Hematopoietic multipotent progenitor cell (in vitro differentiated cells): Measurements from ENCODE around the gene WASL. TPM values are rescaled to one million over a fixed set of nuclear protein-coding genes. Genes with fewer than 3 reads are reported as not detected.

ENCODE experiments used
- DNase-seq, 3 donors: peaks; one replicate each; pipeline ENCODE4 v3.0.0-alpha.2; 2011 to 2015; ENCODE audit warnings: low read depth in 2 of 3, low spot score in 2 of 3
- total RNA-seq: library from RNA; depleted of rRNA; stranded (reverse); fragments of >200 nt; gene quantifications from one replicate; pipeline ENCODE4 v1.2.3, GENCODE V29; 2012

WASL gene
- total RNA-seq, 1 donor: 5.1 TPM

- no peak for DNase-seq
These were observed 85.6 kb downstream of the WASL start for GRCh38 chr7:123663200-123663599.

GRCh38 chr7:123662755-123663154, 86.0 kb downstream of the WASL start:
- no peak for DNase-seq

GRCh38 chr7:123662293-123662692, 86.5 kb downstream of the WASL start:
- DNase-seq: no peak

- DNase-seq: no peak
These were observed 87.0 kb downstream of the WASL start for GRCh38 chr7:123661765-123662164.

GRCh38 chr7:123660514-123661354, 88.1 kb downstream of the WASL start:
- no peak for DNase-seq

GRCh38 chr7:123658023-123658422, 90.8 kb downstream of the WASL start:
- no peak for DNase-seq

GRCh38 chr7:123657304-123657685, 91.5 kb downstream of the WASL start:
- no peak for DNase-seq

- DNase-seq: no peak
These were observed 92.1 kb downstream of the WASL start for GRCh38 chr7:123656544-123657303.

- DNase-seq: no peak
These were observed 93.2 kb downstream of the WASL start, which contains the start of gene LMOD2 for GRCh38 chr7:123655614-123656013. Gene LMOD2 (plus strand): TSS chr7:123655866. CDS start chr7:123655964, 98 bp downstream.

- DNase-seq: no peak
These were observed 95.6 kb downstream of the WASL start for GRCh38 chr7:123653162-123653561.

GRCh38 chr7:123652406-123652805, 96.4 kb downstream of the WASL start:
- no peak for DNase-seq

- DNase-seq: no peak
These were observed 98.2 kb downstream of the WASL start for GRCh38 chr7:123650595-123650994.

- DNase-seq: no peak
These were observed 98.8 kb downstream of the WASL start for GRCh38 chr7:123649964-123650363.

- DNase-seq: no peak
These were observed 101.6 kb downstream of the WASL start for GRCh38 chr7:123647106-123647730.

- DNase-seq: no peak
These were observed 103.3 kb downstream of the WASL start for GRCh38 chr7:123645516-123645915.

GRCh38 chr7:123643495-123644441, 105.0 kb downstream of the WASL start:
- DNase-seq: no peak

- DNase-seq: no peak
These were observed 106.9 kb downstream of the WASL start for GRCh38 chr7:123641901-123642300.

- no peak for DNase-seq
These were observed 108.2 kb downstream of the WASL start for GRCh38 chr7:123640583-123640982.

- no peak for DNase-seq
These were observed 109.2 kb downstream of the WASL start for GRCh38 chr7:123639631-123640030.

GRCh38 chr7:123637878-123638277, 110.9 kb downstream of the WASL start:
- DNase-seq: no peak
